Brain microvascular endothelial cell (primary cell): ENCODE data around the gene USP7.
"Not testable (repeated sequence)": the region's sequence is repeated elsewhere in the genome, so short reads cannot be mapped to it uniquely, and the experiment has no call there.

Source experiments
- DNase-seq: peaks from one replicate; pipeline ENCODE4 v3.0.0-alpha.2; 2020
- H3K27ac ChIP-seq: fragments of 250-450 bp; sonication (Bioruptor Pico); 2 replicates; pipeline ENCODE4 v1.5.1; 2020; ENCODE audit warnings: mild to moderate bottlenecking, moderate library complexity
- H3K27me3 ChIP-seq: fragments of 250-450 bp; sonication (Bioruptor Pico); replicated peaks from 2 replicates; pipeline ENCODE4 v1.5.1; 2020; ENCODE audit warnings: mild to moderate bottlenecking
- H3K36me3 ChIP-seq: fragments of 250-450 bp; sonication (Bioruptor Pico); replicated peaks from 2 replicates; pipeline ENCODE4 v1.5.1; 2020; ENCODE audit warnings: mild to moderate bottlenecking
- H3K4me3 ChIP-seq: 2 replicates; pipeline ENCODE4 v1.5.1; 2011; ENCODE audit warnings: low read depth, mild to moderate bottlenecking, control low read depth, low read length, moderate library complexity
- CTCF ChIP-seq: IDR thresholded peaks from 2 replicates; pipeline ENCODE4 v1.5.1; 2011; ENCODE audit warnings: low read depth, mild to moderate bottlenecking, moderate library complexity, low read length, control low read depth, inconsistent platforms; ENCODE audit errors: missing control alignments
- in situ Hi-C: cut with HindIII; loops from 2 replicates; pipeline ENCODE4 v1.10.0; 2017; ENCODE audit warnings: low sequenced_read_pairs, low pct_ligation_motif_present

USP7 gene

GRCh38 chr16:8872967-8873865, 90.5 kb downstream of the USP7 start:
- H3K4me3 ChIP-seq = no peak overlapping the region
- no peak overlapping the region for H3K27ac ChIP-seq
- TF ChIP-seq CTCF = peak; percentile 37
- H3K27me3 ChIP-seq = no peaks in the 10 kb centered on the region
- in situ Hi-C loops = no loop called here
- H3K36me3 ChIP-seq = no peaks in the 10 kb centered on the region
- no peak for DNase-seq

GRCh38 chr16:8872071-8872470, 91.6 kb downstream of the USP7 start:
- Histone ChIP-seq H3K27ac (no peak overlapping the region), H3K27me3 (no peaks in the 10 kb centered on the region), H3K36me3 (no peaks in the 10 kb centered on the region), H3K4me3 (no peak overlapping the region)
- no peak for DNase-seq
- no peak for TF ChIP-seq CTCF
- in situ Hi-C loops = no loop called here

GRCh38 chr16:8869988-8870241, 93.8 kb downstream of the USP7 start:
- in situ Hi-C loops, H3K27me3 ChIP-seq, H3K36me3 ChIP-seq, DNase-seq, H3K4me3 ChIP-seq, H3K27ac ChIP-seq: not testable (repeated sequence)

GRCh38 chr16:8869212-8869987, 94.3 kb downstream of the USP7 start:
- H3K27ac ChIP-seq = no peak overlapping the region
- H3K4me3 ChIP-seq = peak overlapping the region; percentile 52
- in situ Hi-C loops = no loop called here
- DNase-seq = no peak
- no peaks in the 10 kb centered on the region for H3K27me3 ChIP-seq
- no peaks in the 10 kb centered on the region for H3K36me3 ChIP-seq
- TF ChIP-seq CTCF = peak; percentile 12

- DNase-seq = peak; percentile 67
- Histone ChIP-seq H3K36me3 (no peaks in the 10 kb centered on the region), H3K27ac (peak within 1 kb of the TSS; percentile 54), H3K4me3 (peak within 1 kb of the TSS; percentile 68), H3K27me3 (no peaks in the 10 kb centered on the region)
- in situ Hi-C loops = no loop called here
- TF ChIP-seq CTCF = no peak
Observed at GRCh38 chr16:8868416-8869211, 95.1 kb downstream of the USP7 start, which contains the start of gene CARHSP1. TSS of gene CARHSP1 (minus strand) at chr16:8869006. CDS start at chr16:8859328, 9,678 bp downstream.
